HG02588 (cell line): ENCODE data around the gene ZBTB2.
"Not testable (repeated sequence)": the region's sequence is repeated elsewhere in the genome, so short reads cannot be mapped to it uniquely, and the experiment has no call there.

Source experiments
- ATAC-seq: cut with Tn5 transposase; IDR thresholded peaks from one replicate; pipeline ENCODE4 v1.9.1; 2021; ENCODE audit warnings: mild to moderate bottlenecking, moderate library complexity; ENCODE audit not compliant: unreplicated experiment

ZBTB2 gene

GRCh38 chr6:151375833-151376232 lies 15.5 kb downstream of the ZBTB2 start:
- ATAC-seq, result no peak

GRCh38 chr6:151374036-151374683 lies 17.2 kb downstream of the ZBTB2 start:
- no peak for ATAC-seq

- ATAC-seq, result no peak
Measured at GRCh38 chr6:151372164-151372563, 19.2 kb downstream of the ZBTB2 start.

GRCh38 chr6:151370509-151371078 lies 20.8 kb downstream of the ZBTB2 start:
- no peak for ATAC-seq

GRCh38 chr6:151365233-151365632 lies 26.1 kb downstream of the ZBTB2 start:
- no peak for ATAC-seq

- ATAC-seq, result no peak
Measured at GRCh38 chr6:151359486-151359885, 31.9 kb downstream of the ZBTB2 start.

- ATAC-seq, result no peak
Measured at GRCh38 chr6:151358475-151358874, 32.9 kb downstream of the ZBTB2 start.

- ATAC-seq, result no peak
Measured at GRCh38 chr6:151357758-151358436, 33.5 kb downstream of the ZBTB2 start.

- not testable (repeated sequence) for ATAC-seq
Measured at GRCh38 chr6:151356983-151357382, 34.4 kb downstream of the ZBTB2 start.

- no peak for ATAC-seq
Measured at GRCh38 chr6:151353795-151354194, 37.6 kb downstream of the ZBTB2 start.

GRCh38 chr6:151352410-151353396 lies 38.7 kb downstream of the ZBTB2 start:
- no peak for ATAC-seq

GRCh38 chr6:151351731-151352130 lies 39.6 kb downstream of the ZBTB2 start:
- no peak for ATAC-seq

- no peak for ATAC-seq
Measured at GRCh38 chr6:151351146-151351700, 40.1 kb downstream of the ZBTB2 start.

- no peak for ATAC-seq
Measured at GRCh38 chr6:151350442-151351145, 40.8 kb downstream of the ZBTB2 start.

- no peak for ATAC-seq
Measured at GRCh38 chr6:151349651-151350270, 41.6 kb downstream of the ZBTB2 start.

- not testable (repeated sequence) for ATAC-seq
Measured at GRCh38 chr6:151342750-151343149, 48.6 kb downstream of the ZBTB2 start.

GRCh38 chr6:151341476-151342195 lies 49.7 kb downstream of the ZBTB2 start:
- ATAC-seq, result no peak

GRCh38 chr6:151340219-151340978 lies 51.0 kb downstream of the ZBTB2 start:
- no peak for ATAC-seq
